GM12801 (cell line): Measurements from ENCODE around the gene DCAF16.

Experiments used
- CTCF ChIP-seq: IDR thresholded peaks from one replicate; pipeline ENCODE4 v1.5.1; 2011; ENCODE audit warnings: control low read depth; ENCODE audit not compliant: insufficient read length; ENCODE audit errors: extremely low read depth

The DCAF16 gene

GRCh38 chr4:17810260-17811077, at the start of gene DCAF16, which contains the start of gene NCAPG:
Gene DCAF16 (minus strand): TSS chr4:17810757. CDS start chr4:17804141, 6,616 bp downstream.
Gene NCAPG (plus strand): TSS chr4:17810979. CDS start chr4:17811078, 99 bp downstream.
- no peak for TF ChIP-seq CTCF

- no peak for TF ChIP-seq CTCF
Measured at GRCh38 chr4:17859793-17860406, 49.3 kb upstream of the DCAF16 start.

GRCh38 chr4:17854036-17854435, 43.5 kb upstream of the DCAF16 start:
- no peak for TF ChIP-seq CTCF

GRCh38 chr4:17851959-17852358, 41.4 kb upstream of the DCAF16 start:
- no peak for TF ChIP-seq CTCF

- no peak for TF ChIP-seq CTCF
Measured at GRCh38 chr4:17846266-17846665, 35.7 kb upstream of the DCAF16 start.

GRCh38 chr4:17823871-17824669, 13.5 kb upstream of the DCAF16 start:
- TF ChIP-seq CTCF: no peak

GRCh38 chr4:17817027-17817426, 6.5 kb upstream of the DCAF16 start:
- no peak for TF ChIP-seq CTCF
